GM23248 (cell line): ENCODE results near the gene BRWD1. TPM values are rescaled to one million over a fixed set of nuclear protein-coding genes. Genes with fewer than 3 reads are reported as not detected.
A peak's percentile ranks its signal among the peaks of the same experiment; 100 is the strongest.

ENCODE experiments used
- DNase-seq: peaks from one replicate; pipeline ENCODE4 v3.0.0-alpha.2; 2015
- H2AFZ ChIP-seq: fragments of 200-600 bp; sonication (generic); 2 replicates; pipeline ENCODE4 v1.6.1; 2016; ENCODE audit warnings: antibody characterized with exemption
- H3F3A ChIP-seq: fragments of 200-600 bp; sonication (generic); 2 replicates; pipeline ENCODE4 v1.6.1; 2016; ENCODE audit warnings: mild to moderate bottlenecking, antibody characterized with exemption, mixed run types; ENCODE audit not compliant: insufficient read depth
- H3K27ac ChIP-seq: fragments of 200-600 bp; sonication (generic); 2 replicates; pipeline ENCODE4 v1.5.1; 2016; ENCODE audit warnings: mild to moderate bottlenecking
- H3K27me3 ChIP-seq: fragments of 200-600 bp; sonication (generic); replicated peaks from 2 replicates; pipeline ENCODE4 v1.6.1; 2016; ENCODE audit warnings: mild to moderate bottlenecking; ENCODE audit not compliant: insufficient read depth
- H3K36me3 ChIP-seq: fragments of 200-600 bp; sonication (generic); 2 replicates; pipeline ENCODE4 v1.6.1; 2016; ENCODE audit warnings: low read depth, mild to moderate bottlenecking
- H3K4me1 ChIP-seq: fragments of 200-600 bp; sonication (generic); 2 replicates; pipeline ENCODE4 v1.6.1; 2016; ENCODE audit warnings: mild to moderate bottlenecking; ENCODE audit not compliant: insufficient read depth
- H3K4me2 ChIP-seq: fragments of 200-600 bp; sonication (generic); one replicate; pipeline ENCODE4 v1.6.1; 2016; ENCODE audit warnings: mild to moderate bottlenecking; ENCODE audit not compliant: unreplicated experiment
- H3K4me3 ChIP-seq: fragments of 200-600 bp; sonication (generic); 2 replicates; pipeline ENCODE4 v1.5.1; 2016; ENCODE audit warnings: mild to moderate bottlenecking
- H3K79me2 ChIP-seq: fragments of 200-600 bp; sonication (generic); 2 replicates; pipeline ENCODE4 v1.6.1; 2016; ENCODE audit warnings: mild to moderate bottlenecking; ENCODE audit not compliant: insufficient read depth
- H3K9ac ChIP-seq: fragments of 200-600 bp; sonication (generic); 2 replicates; pipeline ENCODE4 v1.6.1; 2016; ENCODE audit warnings: mild to moderate bottlenecking
- H3K9me2 ChIP-seq: fragments of 200-600 bp; sonication (generic); 2 replicates; pipeline ENCODE4 v1.6.1; 2016; ENCODE audit warnings: mixed run types, mild to moderate bottlenecking, moderate library complexity; ENCODE audit not compliant: insufficient read depth
- H3K9me3 ChIP-seq: fragments of 200-600 bp; sonication (generic); one replicate; pipeline ENCODE4 v1.6.1; 2017; ENCODE audit warnings: low read depth
- H4K20me1 ChIP-seq: fragments of 200-600 bp; sonication (generic); 2 replicates; pipeline ENCODE4 v1.6.0; 2016; ENCODE audit not compliant: insufficient read depth
- EZH2 ChIP-seq: fragments of 200-600 bp; sonication (generic); IDR thresholded peaks from 2 replicates; pipeline ENCODE4 v1.6.1; 2018; ENCODE audit warnings: antibody characterized with exemption, mild to moderate bottlenecking; ENCODE audit not compliant: insufficient read depth, poor library complexity, severe bottlenecking
- EZH2phosphoT487 ChIP-seq: fragments of 200-600 bp; sonication (generic); IDR thresholded peaks from 2 replicates; pipeline ENCODE4 v1.6.1; 2018; ENCODE audit warnings: antibody characterized with exemption, moderate library complexity, mild to moderate bottlenecking, low read depth; ENCODE audit not compliant: insufficient read depth
- WGBS, 2 experiments: methylation state at CpG; one replicate each; pipeline ENCODE4 v1.1.6; 2015 to 2017; ENCODE audit warnings: low lambda C conversion rate in 2 of 2, low coverage in 1 of 2; ENCODE audit errors: missing lambda C conversion rate in 2 of 2; 5-methylcytosine and 5-hydroxymethylcytosine counted together
- in situ Hi-C: fragments of 300-500 bp; cut with MboI; formaldehyde crosslinking; loops from 2 replicates; pipeline ENCODE4 v1.15.0; 2020
- polyA plus RNA-seq: library from polyadenylated mRNA; unstranded; fragments of >200 nt; fragmentation: Nextera tagmentation; extraction: Ambion mirVana; gene quantifications from 2 replicates; pipeline ENCODE4 v1.2.1, GENCODE V29; 2016
- total RNA-seq: library from RNA; depleted of rRNA; stranded (reverse); fragments of >200 nt; shearing (Covaris generic); gene quantifications from 2 replicates; pipeline ENCODE4 v1.2.3, GENCODE V29; 2014

The BRWD1 gene
- total and polyA plus RNA-seq, 2 experiments from 2014 or later: 23.6 to 27.2 TPM

- TF ChIP-seq EZH2 (no peak), EZH2phosphoT487 (no peak)
- H3K9me2 ChIP-seq: no peaks in the 10 kb centered on the region
- H3K79me2 ChIP-seq: peaks cover 27% of the 10 kb centered on the region
- H2AFZ ChIP-seq: no peak overlapping the region
- no peaks in the 10 kb centered on the region for H4K20me1 ChIP-seq
- peaks cover 21% of the 10 kb centered on the region; the same call in 1 of the 2 replicates for H3K36me3 ChIP-seq
- H3K27me3 ChIP-seq: no peaks in the 10 kb centered on the region
- no peaks in the 10 kb centered on the region for H3K9me3 ChIP-seq
- H3K4me2 ChIP-seq: no peak overlapping the region
- no peaks in the 10 kb centered on the region; the same call in 1 of the 2 replicates for H3F3A ChIP-seq
- in situ Hi-C loops: no loop called here
- H3K4me3 ChIP-seq: no peak overlapping the region
- no peak overlapping the region for H3K27ac ChIP-seq
- H3K9ac ChIP-seq: no peak overlapping the region
- peaks cover 4% of the 10 kb centered on the region; the same call in 1 of the 2 replicates for H3K4me1 ChIP-seq
- peak; percentile 11 for DNase-seq
- WGBS, 2 experiments: 17% methylated on average over 3 of the region's 3 CpGs
These were observed 137.1 kb downstream of the BRWD1 start for GRCh38 chr21:39176271-39176709.

GRCh38 chr21:39175665-39176064, 137.8 kb downstream of the BRWD1 start:
- DNase-seq: no peak
- H3K4me1 ChIP-seq: no peaks in the 10 kb centered on the region; the same call in 1 of the 2 replicates
- H3K79me2 ChIP-seq: peaks cover 21% of the 10 kb centered on the region
- H3K27me3 ChIP-seq: no peaks in the 10 kb centered on the region
- in situ Hi-C loops: no loop called here
- H3K4me3 ChIP-seq: no peak overlapping the region
- H3K9ac ChIP-seq: no peak overlapping the region
- peaks cover 21% of the 10 kb centered on the region; the same call in 1 of the 2 replicates for H3K36me3 ChIP-seq
- H3K9me3 ChIP-seq: no peaks in the 10 kb centered on the region
- WGBS, 2 experiments: 82 to 89% methylated on average over 10 of the region's 10 CpGs
- TF ChIP-seq EZH2 (no peak), EZH2phosphoT487 (no peak)
- no peak overlapping the region for H3K4me2 ChIP-seq
- no peak overlapping the region for H3K27ac ChIP-seq
- no peaks in the 10 kb centered on the region; the same call in 1 of the 2 replicates for H3F3A ChIP-seq
- H2AFZ ChIP-seq: no peak overlapping the region
- no peaks in the 10 kb centered on the region for H4K20me1 ChIP-seq
- H3K9me2 ChIP-seq: no peaks in the 10 kb centered on the region

GRCh38 chr21:39175154-39175553, 138.3 kb downstream of the BRWD1 start:
- peak; percentile 44 for DNase-seq
- Histone ChIP-seq H3K4me1 (no peaks in the 10 kb centered on the region; the same call in 1 of the 2 replicates), H3K9me2 (no peaks in the 10 kb centered on the region), H3K9me3 (no peaks in the 10 kb centered on the region), H3K27me3 (no peaks in the 10 kb centered on the region), H3K36me3 (peaks cover 18% of the 10 kb centered on the region; the same call in 1 of the 2 replicates), H2AFZ (no peak overlapping the region), H3K4me3 (no peak overlapping the region), H3F3A (no peaks in the 10 kb centered on the region; the same call in 1 of the 2 replicates), H3K79me2 (peaks cover 16% of the 10 kb centered on the region), H3K27ac (no peak overlapping the region), H4K20me1 (no peaks in the 10 kb centered on the region), H3K9ac (no peak overlapping the region), H3K4me2 (no peak overlapping the region)
- WGBS, 2 experiments: 57% methylated on average over 4 of the region's 4 CpGs
- TF ChIP-seq EZH2phosphoT487 (no peak), EZH2 (no peak)
- in situ Hi-C loops: no loop called here

GRCh38 chr21:39173716-39174680, 139.4 kb downstream of the BRWD1 start:
- no peaks in the 10 kb centered on the region; the same call in 1 of the 2 replicates for H3F3A ChIP-seq
- H3K9me2 ChIP-seq: no peaks in the 10 kb centered on the region
- DNase-seq: no peak
- H4K20me1 ChIP-seq: no peaks in the 10 kb centered on the region
- TF ChIP-seq EZH2 (no peak), EZH2phosphoT487 (no peak)
- no peak overlapping the region for H3K4me2 ChIP-seq
- no peaks in the 10 kb centered on the region for H3K9me3 ChIP-seq
- peaks cover 5% of the 10 kb centered on the region for H3K79me2 ChIP-seq
- 96 to 99% methylated on average over 3 of the region's 3 CpGs for WGBS, 2 experiments
- H3K4me3 ChIP-seq: no peak overlapping the region
- in situ Hi-C loops: no loop called here
- H2AFZ ChIP-seq: no peak overlapping the region
- H3K36me3 ChIP-seq: peaks cover 19% of the 10 kb centered on the region; the same call in 1 of the 2 replicates
- no peak overlapping the region for H3K27ac ChIP-seq
- H3K9ac ChIP-seq: no peak overlapping the region
- H3K4me1 ChIP-seq: no peaks in the 10 kb centered on the region; the same call in 1 of the 2 replicates
- H3K27me3 ChIP-seq: no peaks in the 10 kb centered on the region
